Hepatocyte (in vitro differentiated cells): ENCODE data around the gene ADCK2.

ENCODE experiments used
- EZH2 ChIP-seq: fragments of 200-600 bp; sonication (generic); IDR thresholded peaks from 2 replicates; pipeline ENCODE4 v1.6.1; 2016; ENCODE audit warnings: antibody characterized with exemption, mild to moderate bottlenecking, borderline replicate concordance
- EZH2phosphoT487 ChIP-seq: fragments of 200-600 bp; sonication (generic); IDR thresholded peaks from one replicate; pipeline ENCODE4 v1.6.1; 2018; ENCODE audit warnings: antibody characterized with exemption, mild to moderate bottlenecking, low read depth, moderate library complexity; ENCODE audit not compliant: unreplicated experiment, severe bottlenecking
- TF ChIP-seq, protein P1 (sequence below): fragments of 200-600 bp; sonication (generic); IDR thresholded peaks from 2 replicates; pipeline ENCODE4 v1.5.1; 2016; ENCODE audit warnings: antibody characterized with exemption, mild to moderate bottlenecking; ENCODE audit not compliant: poor library complexity

DNA sequence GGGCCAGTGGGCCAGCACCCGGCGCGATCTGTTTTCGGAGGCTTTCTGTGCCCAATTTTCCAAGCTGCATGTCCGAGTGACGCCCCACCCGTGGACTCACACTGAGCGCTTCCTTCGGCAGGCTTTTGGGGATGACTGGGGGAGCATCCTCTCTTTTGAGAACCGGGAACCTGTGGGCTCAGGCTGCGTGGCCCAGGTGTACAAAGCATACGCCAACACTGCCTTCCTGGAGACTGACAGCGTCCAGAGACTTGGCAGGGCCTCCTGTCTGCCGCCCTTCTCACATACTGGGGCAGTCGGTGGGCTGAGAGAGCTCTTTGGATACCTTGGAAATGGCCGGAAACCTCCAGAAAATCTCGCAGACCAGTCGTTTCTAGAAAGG lies 1.0 kb downstream of the ADCK2 start:
- TF ChIP-seq, protein P1, sequence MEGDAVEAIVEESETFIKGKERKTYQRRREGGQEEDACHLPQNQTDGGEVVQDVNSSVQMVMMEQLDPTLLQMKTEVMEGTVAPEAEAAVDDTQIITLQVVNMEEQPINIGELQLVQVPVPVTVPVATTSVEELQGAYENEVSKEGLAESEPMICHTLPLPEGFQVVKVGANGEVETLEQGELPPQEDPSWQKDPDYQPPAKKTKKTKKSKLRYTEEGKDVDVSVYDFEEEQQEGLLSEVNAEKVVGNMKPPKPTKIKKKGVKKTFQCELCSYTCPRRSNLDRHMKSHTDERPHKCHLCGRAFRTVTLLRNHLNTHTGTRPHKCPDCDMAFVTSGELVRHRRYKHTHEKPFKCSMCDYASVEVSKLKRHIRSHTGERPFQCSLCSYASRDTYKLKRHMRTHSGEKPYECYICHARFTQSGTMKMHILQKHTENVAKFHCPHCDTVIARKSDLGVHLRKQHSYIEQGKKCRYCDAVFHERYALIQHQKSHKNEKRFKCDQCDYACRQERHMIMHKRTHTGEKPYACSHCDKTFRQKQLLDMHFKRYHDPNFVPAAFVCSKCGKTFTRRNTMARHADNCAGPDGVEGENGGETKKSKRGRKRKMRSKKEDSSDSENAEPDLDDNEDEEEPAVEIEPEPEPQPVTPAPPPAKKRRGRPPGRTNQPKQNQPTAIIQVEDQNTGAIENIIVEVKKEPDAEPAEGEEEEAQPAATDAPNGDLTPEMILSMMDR: no peak
- TF ChIP-seq EZH2 (no peak), EZH2phosphoT487 (no peak)
